PC-3 (cell line): ENCODE measurements around the gene NCS1.

Experiments used
- EZH2 ChIP-seq: fragments of 300-600 bp; sonication (generic); IDR thresholded peaks from one replicate; pipeline ENCODE4 v1.6.1; 2017; ENCODE audit warnings: antibody characterized with exemption, mild to moderate bottlenecking, low read length; ENCODE audit not compliant: unreplicated experiment
- EZH2phosphoT487 ChIP-seq: fragments of 300-600 bp; sonication (generic); IDR thresholded peaks from 2 replicates; pipeline ENCODE4 v1.6.1; 2018; ENCODE audit warnings: mild to moderate bottlenecking, antibody characterized with exemption, low read length, borderline replicate concordance
- TF ChIP-seq, protein P1 (sequence below): fragments of 300-600 bp; sonication (generic); conservative IDR thresholded peaks from 2 replicates; pipeline ENCODE4 v1.5.1; 2017; ENCODE audit warnings: antibody characterized with exemption, low read depth, mild to moderate bottlenecking, low read length

DNA sequence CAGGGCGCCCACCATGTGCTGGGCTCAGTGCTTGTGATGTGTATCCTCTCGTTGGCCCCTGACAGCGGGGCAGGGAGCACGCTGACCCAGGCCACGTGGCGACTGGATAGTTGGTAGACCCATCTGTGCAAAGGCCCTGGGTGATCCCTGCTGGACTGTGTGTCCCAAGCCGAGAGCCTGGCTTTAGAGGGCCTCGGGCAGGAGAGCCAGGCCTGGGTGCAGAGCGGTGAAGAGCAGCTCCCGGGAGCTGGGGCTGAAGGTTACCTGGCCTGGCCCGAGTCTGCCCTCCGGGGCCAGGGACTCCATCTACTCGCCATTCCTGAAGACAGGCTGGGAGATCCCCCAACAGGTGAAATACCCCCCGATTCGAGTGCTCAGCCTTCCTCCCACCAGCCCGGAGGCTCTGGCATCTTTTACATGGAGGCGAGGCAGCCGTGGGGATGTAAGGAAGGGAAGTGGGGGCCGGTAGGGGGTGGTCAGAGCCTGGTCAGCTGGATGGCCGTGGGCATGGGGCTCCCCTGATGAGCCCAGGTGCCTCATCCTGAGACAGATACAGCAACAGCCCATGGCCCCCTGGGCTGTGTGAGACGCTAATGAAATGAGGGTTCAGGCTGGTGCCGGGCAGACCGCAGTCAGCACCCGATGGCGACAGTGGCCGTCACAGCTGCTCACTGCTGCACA, 19.0 kb downstream of the NCS1 start:
- TF ChIP-seq, protein P1, sequence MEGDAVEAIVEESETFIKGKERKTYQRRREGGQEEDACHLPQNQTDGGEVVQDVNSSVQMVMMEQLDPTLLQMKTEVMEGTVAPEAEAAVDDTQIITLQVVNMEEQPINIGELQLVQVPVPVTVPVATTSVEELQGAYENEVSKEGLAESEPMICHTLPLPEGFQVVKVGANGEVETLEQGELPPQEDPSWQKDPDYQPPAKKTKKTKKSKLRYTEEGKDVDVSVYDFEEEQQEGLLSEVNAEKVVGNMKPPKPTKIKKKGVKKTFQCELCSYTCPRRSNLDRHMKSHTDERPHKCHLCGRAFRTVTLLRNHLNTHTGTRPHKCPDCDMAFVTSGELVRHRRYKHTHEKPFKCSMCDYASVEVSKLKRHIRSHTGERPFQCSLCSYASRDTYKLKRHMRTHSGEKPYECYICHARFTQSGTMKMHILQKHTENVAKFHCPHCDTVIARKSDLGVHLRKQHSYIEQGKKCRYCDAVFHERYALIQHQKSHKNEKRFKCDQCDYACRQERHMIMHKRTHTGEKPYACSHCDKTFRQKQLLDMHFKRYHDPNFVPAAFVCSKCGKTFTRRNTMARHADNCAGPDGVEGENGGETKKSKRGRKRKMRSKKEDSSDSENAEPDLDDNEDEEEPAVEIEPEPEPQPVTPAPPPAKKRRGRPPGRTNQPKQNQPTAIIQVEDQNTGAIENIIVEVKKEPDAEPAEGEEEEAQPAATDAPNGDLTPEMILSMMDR = no peak
- TF ChIP-seq EZH2 = no peak
- TF ChIP-seq EZH2phosphoT487 = no peak
